GM19099 (cell line): ENCODE measurements around the gene TPP1.

ENCODE experiments used
- POLR2A ChIP-seq: IDR thresholded peaks from 3 replicates; pipeline ENCODE4 v1.6.1; 2011; ENCODE audit warnings: low read depth; ENCODE audit not compliant: insufficient read length; ENCODE audit errors: extremely low read depth

Gene TPP1

GRCh38 chr11:6625156-6625831, 6.1 kb upstream of the TPP1 start:
- no peak for TF ChIP-seq POLR2A

- TF ChIP-seq POLR2A: no peak
Observed at GRCh38 chr11:6623391-6624363, 4.5 kb upstream of the TPP1 start.

GRCh38 chr11:6622261-6623171, 3.3 kb upstream of the TPP1 start:
- no peak for TF ChIP-seq POLR2A

GRCh38 chr11:6621711-6622211, 2.5 kb upstream of the TPP1 start:
- TF ChIP-seq POLR2A: no peak

- TF ChIP-seq POLR2A: no peak
Observed at GRCh38 chr11:6620636-6621035, 1.4 kb upstream of the TPP1 start.

- no peak for TF ChIP-seq POLR2A
Observed at GRCh38 chr11:6618117-6619003, 862 bp downstream of the TPP1 start.

GRCh38 chr11:6617315-6617781, 1.9 kb downstream of the TPP1 start:
- TF ChIP-seq POLR2A: no peak

- no peak for TF ChIP-seq POLR2A
Observed at GRCh38 chr11:6616596-6617250, 2.5 kb downstream of the TPP1 start.

- no peak for TF ChIP-seq POLR2A
Observed at GRCh38 chr11:6615882-6616585, 3.2 kb downstream of the TPP1 start.

- TF ChIP-seq POLR2A: no peak
Observed at GRCh38 chr11:6615046-6615445, 4.2 kb downstream of the TPP1 start.

GRCh38 chr11:6614446-6614845, 4.8 kb downstream of the TPP1 start:
- no peak for TF ChIP-seq POLR2A

- no peak for TF ChIP-seq POLR2A
Observed at GRCh38 chr11:6613496-6613895, 5.7 kb downstream of the TPP1 start.
